HG02623 (cell line): ENCODE measurements around the gene TGIF1.

Source experiments
- ATAC-seq: cut with Tn5 transposase; IDR thresholded peaks from one replicate; pipeline ENCODE4 v1.9.1; 2021; ENCODE audit warnings: moderate library complexity; ENCODE audit not compliant: unreplicated experiment

Gene TGIF1

DNA sequence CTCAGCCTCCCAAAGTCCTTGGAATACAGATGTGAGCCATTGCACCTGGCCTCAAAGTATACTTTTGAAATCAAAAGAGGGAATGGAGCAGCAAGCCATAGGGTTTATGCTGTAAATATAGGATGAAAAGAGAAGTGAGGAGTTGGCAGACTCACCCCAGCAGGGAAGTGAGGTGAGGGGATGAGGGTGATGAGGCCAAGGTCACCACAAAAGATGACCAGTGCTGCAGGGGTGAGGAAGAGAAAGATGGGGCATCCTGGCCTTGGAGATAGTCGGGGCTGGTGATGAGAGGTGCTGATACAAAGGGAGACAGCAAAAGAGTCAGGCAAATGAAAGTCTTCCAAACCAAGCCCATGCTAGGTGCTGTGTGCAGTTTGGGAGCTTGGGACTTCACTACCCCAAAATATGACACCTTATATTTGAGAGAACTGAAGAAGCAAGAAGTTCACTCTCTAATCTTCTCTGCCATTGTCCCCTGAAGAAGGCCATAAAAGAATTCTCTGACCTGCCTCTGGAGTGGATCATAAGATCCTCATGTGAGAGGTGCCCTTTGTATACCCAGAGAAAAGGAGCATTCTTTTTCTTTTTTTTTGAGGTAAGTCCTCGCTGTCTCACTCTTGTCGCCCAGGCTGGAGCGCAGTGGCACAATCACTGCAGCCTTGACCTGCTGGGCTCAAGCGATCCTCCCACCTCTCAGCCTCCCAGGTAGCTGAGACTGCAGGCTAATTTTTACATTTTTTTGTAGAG lies 31.0 kb downstream of the TGIF1 start:
- ATAC-seq, result no peak

DNA sequence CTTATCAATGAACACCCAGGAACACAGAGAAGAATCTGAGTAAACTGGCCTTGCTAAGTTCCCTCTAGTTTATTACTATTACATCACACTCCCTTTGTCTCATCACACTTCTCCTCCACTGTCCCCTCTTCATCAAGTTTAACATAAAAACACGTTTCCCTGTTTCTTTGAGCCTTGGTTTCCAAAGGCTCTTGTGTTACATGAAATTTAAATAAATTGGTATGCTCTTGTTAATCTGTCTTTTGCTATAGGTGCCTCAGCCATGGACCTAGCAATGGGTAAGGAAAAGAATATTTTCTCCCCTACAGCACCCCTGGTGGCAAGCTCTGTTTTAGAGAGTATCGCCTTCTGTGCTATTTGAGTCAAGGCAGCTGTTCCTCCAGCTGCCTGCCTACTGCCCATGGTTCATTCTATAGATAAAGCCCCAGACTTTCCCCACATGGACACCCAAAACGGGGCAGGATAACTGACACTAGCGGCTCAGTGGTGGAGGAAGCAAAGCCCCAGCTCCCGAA lies 31.8 kb downstream of the TGIF1 start:
- no peak for ATAC-seq

- no peak for ATAC-seq
Observed at GRCh38 chr18:3482258-3482657, 32.3 kb downstream of the TGIF1 start.

GRCh38 chr18:3485153-3486149 lies 35.5 kb downstream of the TGIF1 start:
- peak; percentile 55 for ATAC-seq

DNA sequence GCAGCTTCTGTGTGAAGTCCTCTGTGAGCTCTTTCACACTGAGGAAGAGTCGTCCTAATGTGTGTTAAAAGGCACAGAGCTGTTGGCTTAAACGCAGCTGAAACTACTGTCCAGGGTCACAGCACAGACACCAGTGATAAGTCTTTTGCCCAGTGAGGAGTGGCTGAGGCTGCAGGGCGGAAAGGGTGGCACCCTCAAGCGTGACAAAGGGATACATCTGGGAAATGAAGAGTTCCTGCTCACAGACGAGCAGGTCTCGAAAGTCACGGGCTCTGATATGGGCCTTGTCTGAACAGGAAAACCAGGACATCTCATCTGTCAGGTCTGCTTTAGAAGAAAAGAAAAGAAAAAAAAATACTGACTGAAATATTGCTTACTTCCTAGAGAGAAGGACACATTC lies 36.5 kb downstream of the TGIF1 start:
- ATAC-seq, result no peak

GRCh38 chr18:3489462-3489861 lies 39.5 kb downstream of the TGIF1 start:
- no peak for ATAC-seq

- no peak for ATAC-seq
Observed at GRCh38 chr18:3491981-3492555, 42.1 kb downstream of the TGIF1 start.

GRCh38 chr18:3492721-3493120 lies 42.7 kb downstream of the TGIF1 start:
- ATAC-seq, result no peak

DNA sequence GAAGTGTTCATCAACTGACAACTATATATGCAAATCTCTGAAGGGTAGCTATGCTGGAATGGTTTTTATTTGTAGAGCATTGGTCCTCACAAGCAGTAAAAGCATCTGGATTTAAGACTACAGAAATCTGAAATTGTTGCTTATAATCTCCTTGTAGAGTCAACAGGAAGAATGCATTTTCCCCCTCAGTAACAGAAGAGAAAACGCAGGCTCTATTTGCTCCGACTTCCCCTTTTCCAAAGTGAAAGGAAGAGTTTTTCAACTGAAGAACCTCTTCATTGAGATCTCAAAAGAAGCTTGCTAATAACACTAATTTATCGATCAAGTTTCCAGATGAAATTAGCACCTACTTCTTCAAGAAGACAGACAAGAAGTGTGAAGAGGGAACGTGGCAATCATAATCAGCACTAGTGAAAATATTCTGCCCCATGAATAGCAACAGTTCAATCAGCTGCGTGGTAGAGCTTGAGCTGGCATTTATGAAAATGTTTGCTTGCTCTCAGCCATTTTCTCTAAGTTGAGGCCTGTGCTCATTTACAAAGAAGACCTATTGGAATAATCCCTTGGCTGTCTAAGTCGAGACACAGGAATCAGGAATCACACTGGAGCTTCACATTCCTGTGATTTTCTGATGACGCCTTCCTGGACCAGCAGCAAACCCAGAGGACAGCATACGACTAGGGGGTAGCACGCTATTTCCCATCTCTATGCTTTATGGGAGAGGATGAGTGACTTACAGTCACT lies 43.7 kb downstream of the TGIF1 start:
- ATAC-seq, result no peak

- no peak for ATAC-seq
Observed at GRCh38 chr18:3494245-3494526, 44.2 kb downstream of the TGIF1 start.

DNA sequence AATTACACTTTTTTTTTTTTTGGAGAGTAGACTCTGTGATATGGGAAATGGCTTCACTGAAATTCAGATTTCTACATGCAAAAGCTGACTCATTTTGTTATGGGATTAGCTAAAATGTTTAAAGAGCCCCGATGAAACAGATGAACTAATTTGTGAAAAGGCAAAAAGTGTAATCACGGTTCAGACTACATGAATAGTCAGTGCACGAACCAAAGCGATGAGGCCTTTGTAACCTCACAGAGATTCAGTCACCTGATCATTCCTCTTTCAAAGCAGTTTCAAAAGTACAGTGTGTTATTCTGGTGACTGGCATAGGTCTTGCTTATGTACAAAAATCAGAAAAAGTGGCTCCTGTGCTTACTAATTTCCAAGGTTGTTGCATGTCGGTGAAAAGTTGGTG lies 44.6 kb downstream of the TGIF1 start:
- no peak for ATAC-seq

GRCh38 chr18:3495691-3496430 lies 45.9 kb downstream of the TGIF1 start:
- ATAC-seq, result no peak

GRCh38 chr18:3498698-3499471 lies 48.9 kb downstream of the TGIF1 start:
- no peak for ATAC-seq

- no peak for ATAC-seq
Observed at GRCh38 chr18:3499501-3499900, 49.5 kb downstream of the TGIF1 start.

- ATAC-seq, result no peak
Observed at GRCh38 chr18:3500016-3500415, 50.0 kb downstream of the TGIF1 start.

DNA sequence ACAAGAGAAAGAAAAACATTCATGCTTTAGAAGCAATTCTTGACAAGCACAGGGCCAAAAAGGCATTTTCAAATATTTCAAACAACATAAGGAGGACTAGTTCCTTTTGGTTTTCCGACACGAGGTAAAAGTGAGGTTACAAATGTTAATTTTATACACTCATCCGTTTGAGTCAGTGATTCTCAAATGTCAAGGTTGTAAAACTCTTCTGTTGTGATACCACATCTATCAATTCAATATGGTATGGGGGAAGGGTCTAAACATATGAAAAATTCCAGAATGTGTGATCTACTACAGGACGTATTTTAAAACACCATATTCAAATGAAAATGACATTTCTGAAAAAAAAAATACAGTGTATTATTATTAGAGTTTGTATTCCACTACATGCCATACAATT lies 52.7 kb downstream of the TGIF1 start:
- ATAC-seq, result no peak

GRCh38 chr18:3504637-3505036 lies 54.7 kb downstream of the TGIF1 start:
- no peak for ATAC-seq

GRCh38 chr18:3508576-3509549 lies 58.9 kb downstream of the TGIF1 start:
- ATAC-seq, result no peak
